Left lung (tissue), 10 donors: ENCODE results near the gene AHI1. TPM values are rescaled to one million over a fixed set of nuclear protein-coding genes. Genes with fewer than 3 reads are reported as not detected.

Experiments used
- ATAC-seq: fragments of 200-7000 bp; cut with Tn5 transposase; one replicate; pipeline ENCODE4 v1.9.1; 2020; ENCODE audit warnings: moderate library complexity
- DNase-seq, 4 donors: peaks; one replicate each; pipeline ENCODE4 v3.0.0-alpha.2; 2013 to 2020
- H3K27ac ChIP-seq, 2 donors: fragments of 200-600 bp; sonication (generic) in 1 of 2; one replicate each; pipeline versions ENCODE4 v1.5.0 to v1.8.0; 2020 to 2021
- H3K27me3 ChIP-seq, 2 donors: fragments of 200-600 bp; sonication (generic) in 1 of 2; one replicate each; pipeline versions ENCODE4 v1.5.0 to v1.8.0; 2020 to 2021
- H3K36me3 ChIP-seq, 2 donors: fragments of 200-600 bp; sonication (generic) in 1 of 2; one replicate each; pipeline versions ENCODE4 v1.5.0 to v1.8.0; 2020 to 2021
- H3K4me1 ChIP-seq, 2 donors: fragments of 200-600 bp; one replicate each; pipeline ENCODE4 v1.8.0; 2021
- H3K4me3 ChIP-seq, 2 donors: fragments of 200-600 bp; sonication (generic) in 1 of 2; one replicate each; pipeline versions ENCODE4 v1.5.0 to v1.8.0; 2020 to 2021; ENCODE audit warnings: mild to moderate bottlenecking in 1 of 2
- H3K9me3 ChIP-seq, 2 donors: fragments of 200-600 bp; sonication (generic) in 1 of 2; one replicate each; pipeline versions ENCODE4 v1.5.0 to v1.8.0; 2020 to 2021
- CTCF ChIP-seq, 2 donors: fragments of 200-600 bp; sonication (generic) in 1 of 2; IDR thresholded peaks; one replicate each; pipeline versions ENCODE4 v1.5.0 to v1.8.0; 2021; ENCODE audit warnings: antibody characterized with exemption in 2 of 2
- intact Hi-C, 2 donors: fragments of 100-400 bp; cut with DNase I; formaldehyde crosslinking; loops; one replicate each; pipeline versions ENCODE4 v1.11.2 to v1.14.2; 2022
- polyA plus RNA-seq, 6 donors: library from polyadenylated mRNA; unstranded; fragments of 120-200 nt; gene quantifications; one replicate each; pipeline ENCODE4 v1.2.1, GENCODE V29; 2013; ENCODE audit not compliant: insufficient read length in 6 of 6
- total RNA-seq, 2 donors: library from RNA; stranded (reverse); fragmentation: NEBNext Ultra II Directional; extraction: Animal tissue kit (Norgen Biotek cat#: 25700); gene quantifications; one replicate each; pipeline ENCODE4 v1.2.1, GENCODE V29; 2021
- donor health status: DM: no; HTN: yes; CAD: no.
- donor health status: DM: no; HTN: no; CAD: no.

AHI1 gene
- total and polyA plus RNA-seq, 8 donors, result 23.7 to 65.0 (median 49.0) TPM

- ATAC-seq, result no peak
These were observed 190.7 kb downstream of the AHI1 start for GRCh38 chr6:135306740-135307420.

GRCh38 chr6:135306166-135306565, 191.4 kb downstream of the AHI1 start:
- no peak overlapping the region for H3K27ac ChIP-seq
- no peak for TF ChIP-seq CTCF (IDR thresholded peaks at IDR 0.05)
- ATAC-seq, result no peak
- H3K4me3 ChIP-seq, result no peak overlapping the region
- H3K9me3 ChIP-seq, result no peaks in the 10 kb centered on the region
- H3K27me3 ChIP-seq, result no peaks in the 10 kb centered on the region
- DNase-seq, result no peak
- intact Hi-C loops, result no loop called here
- peaks cover 0 to 10% of the 10 kb centered on the region in 2 donors for H3K4me1 ChIP-seq
- no peaks in the 10 kb centered on the region for H3K36me3 ChIP-seq

More at GRCh38 chr6:135306740-135307420, 190.7 kb downstream of the AHI1 start:
- intact Hi-C loops, result no loop called here
- peaks cover 0 to 10% of the 10 kb centered on the region in 2 donors for H3K4me1 ChIP-seq
- no peaks in the 10 kb centered on the region for H3K27me3 ChIP-seq
- H3K4me3 ChIP-seq, result no peak overlapping the region
- TF ChIP-seq CTCF (IDR thresholded peaks at IDR 0.05), result no peak
- DNase-seq, result no peak
- no peaks in the 10 kb centered on the region for H3K9me3 ChIP-seq
- H3K36me3 ChIP-seq, result no peaks in the 10 kb centered on the region
- H3K27ac ChIP-seq, result no peak overlapping the region

GRCh38 chr6:135305684-135306083, 191.9 kb downstream of the AHI1 start:
- no peaks in the 10 kb centered on the region for H3K36me3 ChIP-seq
- H3K27me3 ChIP-seq, result no peaks in the 10 kb centered on the region
- H3K9me3 ChIP-seq, result no peaks in the 10 kb centered on the region
- peaks cover 0 to 10% of the 10 kb centered on the region in 2 donors for H3K4me1 ChIP-seq
- intact Hi-C loops, result no loop called here
- no peak for TF ChIP-seq CTCF (IDR thresholded peaks at IDR 0.05)
- no peak overlapping the region for H3K27ac ChIP-seq
- no peak overlapping the region for H3K4me3 ChIP-seq
- ATAC-seq, result no peak
- DNase-seq, result no peak

GRCh38 chr6:135304883-135305282, 192.7 kb downstream of the AHI1 start:
- H3K9me3 ChIP-seq, result no peaks in the 10 kb centered on the region
- ATAC-seq (no peak), DNase-seq (no peak)
- H3K4me3 ChIP-seq, result no peak overlapping the region
- intact Hi-C loops, result no loop called here
- no peak for TF ChIP-seq CTCF (IDR thresholded peaks at IDR 0.05)
- no peaks in the 10 kb centered on the region for H3K36me3 ChIP-seq
- H3K27ac ChIP-seq, result no peak overlapping the region
- H3K4me1 ChIP-seq, result peaks cover 0 to 10% of the 10 kb centered on the region in 2 donors
- no peaks in the 10 kb centered on the region for H3K27me3 ChIP-seq

- no peak overlapping the region for H3K27ac ChIP-seq
- DNase-seq (no peak), ATAC-seq (no peak)
- H3K4me3 ChIP-seq, result no peak overlapping the region
- peaks cover 0 to 4% of the 10 kb centered on the region in 2 donors for H3K4me1 ChIP-seq
- no peaks in the 10 kb centered on the region for H3K36me3 ChIP-seq
- TF ChIP-seq CTCF (IDR thresholded peaks at IDR 0.05), result no peak
- no peaks in the 10 kb centered on the region for H3K9me3 ChIP-seq
- H3K27me3 ChIP-seq, result no peaks in the 10 kb centered on the region
- intact Hi-C loops, result no loop called here
These were observed 196.2 kb downstream of the AHI1 start for GRCh38 chr6:135301304-135301703.
